Measurements from ENCODE around the gene CD81.

The CD81 gene

DNA sequence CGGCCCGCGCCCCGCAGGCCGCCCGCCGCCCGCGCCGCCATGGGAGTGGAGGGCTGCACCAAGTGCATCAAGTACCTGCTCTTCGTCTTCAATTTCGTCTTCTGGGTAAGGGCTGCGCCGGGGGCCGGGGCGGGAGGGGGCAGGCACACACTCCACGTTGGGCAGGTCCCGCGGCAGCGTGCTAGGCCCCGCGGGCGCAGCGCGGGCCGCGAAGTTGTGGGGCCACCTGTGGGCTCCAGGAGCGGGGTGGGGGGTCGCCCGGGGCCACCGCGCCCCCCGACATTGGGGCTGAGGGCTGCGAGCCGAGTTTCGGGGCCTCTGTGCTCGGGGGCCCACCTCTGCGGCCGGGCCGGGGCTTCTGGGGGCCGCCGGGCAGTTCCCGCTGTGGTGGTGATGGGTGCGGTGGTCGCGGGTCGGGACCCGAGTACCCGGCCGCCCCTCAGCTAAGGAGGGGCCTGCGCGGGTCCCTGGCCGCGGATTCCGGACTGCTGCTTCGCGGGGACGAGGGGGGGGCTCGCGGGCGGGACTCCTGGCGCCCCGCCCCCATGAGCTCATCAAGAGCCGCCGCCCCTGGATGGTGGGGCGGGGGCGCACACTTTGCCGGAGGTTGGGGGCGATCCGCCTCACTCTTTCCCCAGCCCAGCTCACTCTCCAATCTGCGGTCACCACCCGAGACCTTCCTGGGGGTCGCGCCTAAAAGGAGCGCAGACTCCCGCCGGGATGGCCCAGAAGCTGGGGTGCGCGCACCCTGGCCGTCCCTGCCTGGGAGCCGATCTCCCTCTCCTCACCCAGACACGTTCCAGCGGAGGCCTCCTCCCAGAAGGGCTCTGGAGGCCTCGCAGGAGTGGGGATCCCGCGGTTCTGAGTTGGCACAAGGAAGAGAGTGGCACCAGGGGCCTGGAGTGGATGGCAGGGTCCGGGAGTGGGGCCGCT is 667 bp downstream of the CD81 start:
- peak in 3 of 4 experiments; percentile 25 to 33 (median 29) for DNase-seq

GRCh38 chr11:2378527-2379210 is 1.6 kb downstream of the CD81 start:
- no peak for DNase-seq

DNA sequence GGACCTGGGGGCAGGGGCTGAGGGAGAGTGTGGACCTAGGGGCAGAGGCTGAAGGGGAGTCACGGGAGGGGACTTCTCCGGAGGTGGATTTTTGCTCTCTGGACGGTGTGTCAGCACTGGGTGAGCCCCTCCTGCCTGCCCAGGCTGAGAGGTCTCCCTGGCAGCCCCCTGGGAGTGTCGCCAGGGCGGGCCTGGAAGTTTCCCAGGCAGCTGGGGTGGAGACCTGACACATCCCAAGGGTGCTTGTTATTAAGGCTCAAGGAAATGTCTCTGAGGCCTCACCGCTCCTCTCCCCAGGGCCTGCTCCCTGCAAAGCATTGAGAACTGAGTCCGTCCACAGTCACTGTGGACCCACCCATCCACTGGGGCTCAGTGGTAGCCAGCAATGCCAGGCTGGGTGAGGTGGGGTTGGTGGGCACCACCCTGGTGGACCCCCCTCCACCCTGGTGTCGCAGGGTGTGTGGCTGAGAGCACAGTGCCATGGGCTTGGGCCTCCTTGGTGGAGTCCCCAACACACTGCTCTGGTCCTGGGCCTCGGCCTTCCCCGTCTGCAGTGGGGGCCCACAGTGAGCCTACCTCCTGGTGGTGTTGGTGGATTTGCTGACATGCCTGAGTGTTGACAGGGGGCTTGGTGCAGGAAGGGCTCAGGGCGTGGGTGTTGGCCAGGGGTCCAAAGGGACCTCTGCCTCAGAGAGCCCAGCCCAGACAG is 2.5 kb downstream of the CD81 start:
- DNase-seq: no peak

DNA sequence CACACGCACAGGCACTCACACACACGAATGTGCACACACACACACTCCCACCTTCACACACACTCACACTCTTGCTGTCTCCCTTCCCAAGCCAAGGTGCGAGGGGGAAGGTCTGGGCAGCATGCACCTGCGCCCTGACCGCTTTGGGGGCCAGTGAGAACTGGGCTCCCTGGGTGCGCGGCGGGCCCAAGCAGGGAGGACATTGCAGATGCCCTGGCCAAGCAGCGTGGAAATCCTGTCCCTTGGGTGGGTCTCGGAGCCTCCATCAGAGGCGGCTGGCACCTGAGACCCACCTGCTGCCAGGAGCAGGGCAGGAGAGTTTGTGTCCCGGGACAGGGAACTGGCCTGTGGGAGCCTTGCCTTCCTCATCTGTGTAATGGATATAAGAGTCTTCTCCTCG is 3.3 kb downstream of the CD81 start:
- DNase-seq: no peak

GRCh38 chr11:2380807-2381350 is 3.8 kb downstream of the CD81 start:
- no peak for DNase-seq

- DNase-seq: no peak
These were observed 4.5 kb downstream of the CD81 start for GRCh38 chr11:2381494-2382128.

DNA sequence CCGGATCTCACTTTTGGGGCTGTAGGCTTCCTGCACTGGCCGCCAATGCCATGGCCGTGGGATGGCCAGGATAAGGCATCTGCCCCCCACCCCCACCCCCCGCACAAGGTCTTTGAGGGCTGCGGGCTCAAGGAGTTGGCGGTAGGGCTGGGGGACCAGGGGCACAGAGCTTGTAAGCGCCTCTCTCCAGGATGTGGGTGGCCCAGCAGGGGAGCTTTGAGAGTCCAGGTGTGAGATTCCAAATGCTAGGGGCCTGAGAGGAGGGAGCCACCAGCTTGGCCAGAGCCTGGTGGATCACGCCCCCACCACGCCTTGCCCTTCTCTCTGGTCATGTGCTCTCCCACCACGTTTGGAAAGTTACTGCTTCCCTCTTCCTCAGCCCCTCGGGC is 5.0 kb downstream of the CD81 start:
- no peak for DNase-seq

DNA sequence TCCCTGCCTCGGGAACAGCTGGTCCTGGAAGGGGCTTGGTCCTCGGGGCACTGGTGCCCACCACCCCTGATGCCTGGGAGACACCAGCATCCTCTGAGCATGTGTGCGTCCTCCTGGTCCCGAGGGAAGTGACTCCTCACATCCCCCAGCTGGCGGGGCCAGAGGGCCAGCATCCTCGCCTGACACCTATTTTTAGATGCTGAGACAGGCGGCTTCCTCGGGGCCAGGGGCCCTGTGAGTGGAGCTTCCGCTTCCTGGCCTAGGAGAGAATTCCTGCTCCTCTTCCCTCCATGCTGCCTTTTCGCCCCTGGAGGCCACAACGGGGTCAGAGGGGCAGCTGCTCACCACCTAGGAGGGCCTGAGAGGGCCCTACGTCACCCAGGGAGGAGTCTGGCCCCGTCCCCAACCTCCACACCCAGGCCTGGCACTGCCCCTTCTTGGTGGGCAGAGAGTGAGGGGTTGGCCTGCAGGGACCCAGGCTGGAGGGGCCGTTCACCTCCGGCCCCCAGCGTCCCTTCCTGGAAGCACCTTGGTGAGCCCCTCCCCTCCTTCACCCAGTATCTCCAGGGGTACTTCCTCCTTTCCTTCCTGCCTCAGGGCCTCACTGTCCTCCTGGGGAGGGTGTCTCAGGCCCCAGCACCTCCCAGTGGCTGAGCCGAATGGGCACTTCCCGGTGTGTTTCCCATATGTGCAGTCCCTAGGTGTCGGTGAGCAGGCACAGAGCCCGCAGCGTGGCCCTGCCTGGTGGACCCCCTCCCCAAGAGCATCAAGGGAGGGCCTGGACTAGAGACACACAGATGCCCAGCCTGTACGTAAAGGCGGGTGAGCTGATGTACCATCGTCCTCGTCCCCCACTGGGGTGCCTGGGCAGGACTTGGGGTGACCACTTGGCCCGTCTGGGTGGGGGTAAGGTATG is 6.1 kb downstream of the CD81 start:
- DNase-seq: no peak

DNA sequence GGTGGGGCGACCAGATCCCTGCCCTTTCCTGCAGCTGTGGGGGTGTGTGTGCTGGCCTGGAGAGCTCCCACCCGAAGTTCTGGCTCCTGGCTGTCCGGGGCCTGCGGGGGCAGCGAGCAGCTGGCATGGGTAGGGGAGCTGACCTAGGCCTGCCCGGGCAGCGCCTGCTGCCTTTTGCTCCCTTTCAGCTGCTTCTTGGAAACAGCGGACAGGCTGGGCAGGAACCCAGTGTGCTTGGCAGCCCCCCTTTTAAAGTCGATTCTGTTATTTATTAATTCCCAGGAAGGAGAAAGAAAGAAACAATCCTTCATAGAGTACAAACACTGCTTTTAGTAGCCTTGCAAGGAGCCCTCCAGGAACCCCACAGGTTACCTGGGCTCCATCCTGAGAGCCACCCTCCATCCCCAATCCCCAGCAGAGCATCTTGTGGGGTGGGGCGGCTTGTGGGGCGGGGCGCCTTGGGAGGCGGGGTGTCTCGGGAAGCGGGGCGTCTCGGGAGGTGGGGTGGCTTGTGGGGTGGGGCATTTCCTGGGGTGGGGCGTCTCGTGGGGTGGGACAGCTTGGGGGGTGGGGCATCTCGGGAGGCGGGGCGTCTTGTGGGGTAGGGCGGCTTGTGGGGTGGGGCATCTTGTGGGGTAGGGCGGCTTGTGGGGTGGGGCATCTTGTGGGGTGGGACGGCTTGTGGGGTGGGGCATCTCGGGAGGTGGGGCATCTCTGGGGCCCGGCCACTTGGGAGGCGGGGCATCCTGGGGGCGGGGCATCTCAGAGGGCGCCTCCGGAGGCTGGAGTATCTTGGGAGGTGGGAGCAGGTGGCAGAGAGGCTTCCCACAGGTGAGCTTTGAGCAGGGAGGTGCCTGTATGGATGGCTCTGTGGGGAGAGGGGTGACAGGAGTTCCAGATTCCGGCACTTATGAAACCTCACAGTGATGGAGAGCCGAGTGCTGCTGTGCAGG is 7.0 kb downstream of the CD81 start:
- DNase-seq: no peak

DNA sequence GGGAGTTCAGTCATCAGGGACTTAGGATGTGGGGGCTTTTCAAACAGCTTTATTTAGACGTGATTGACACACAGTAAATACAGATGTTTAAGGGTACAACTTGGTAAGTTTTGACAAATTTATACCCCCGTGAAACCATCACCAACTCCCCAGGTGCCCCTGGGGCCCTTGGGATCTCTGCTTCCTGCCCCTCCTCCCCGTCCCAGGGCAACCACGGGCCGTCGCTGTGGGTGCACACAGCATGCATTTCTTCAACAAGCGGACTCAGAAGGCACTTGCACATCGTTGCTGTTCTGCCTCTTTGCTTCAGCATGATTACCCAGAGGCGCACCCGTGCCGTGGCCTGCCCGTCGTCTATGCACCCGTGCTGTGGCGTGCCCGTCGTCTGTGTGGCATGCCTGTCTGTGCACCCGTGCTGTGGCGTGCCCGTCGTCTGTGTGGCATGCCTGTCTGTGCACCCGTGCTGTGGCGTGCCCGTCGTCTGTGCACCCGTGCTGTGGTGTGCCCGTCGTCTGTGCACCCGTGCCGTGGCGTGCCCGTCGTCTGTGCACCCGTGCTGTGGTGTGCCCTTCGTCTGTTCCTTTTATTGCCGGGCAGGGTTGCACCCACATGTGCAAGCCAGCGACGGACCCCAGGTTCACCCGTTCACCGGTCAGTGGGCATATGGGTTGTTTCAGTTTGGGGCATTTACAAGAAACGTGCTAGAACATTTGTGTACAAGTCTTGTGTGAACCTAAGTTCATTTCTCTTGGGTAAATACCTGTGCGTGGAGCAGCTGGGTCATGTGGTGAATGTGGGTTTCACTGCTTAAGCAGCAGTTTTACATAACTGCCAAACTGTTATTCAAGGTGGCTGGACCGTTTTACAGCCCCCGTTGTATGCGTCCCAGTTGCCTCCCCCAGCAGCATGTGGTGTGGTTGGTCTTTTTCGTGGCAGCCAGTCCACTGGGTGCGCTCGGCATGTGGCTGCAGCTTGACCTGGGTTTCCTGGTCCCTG is 8.3 kb downstream of the CD81 start:
- DNase-seq: no peak

DNA sequence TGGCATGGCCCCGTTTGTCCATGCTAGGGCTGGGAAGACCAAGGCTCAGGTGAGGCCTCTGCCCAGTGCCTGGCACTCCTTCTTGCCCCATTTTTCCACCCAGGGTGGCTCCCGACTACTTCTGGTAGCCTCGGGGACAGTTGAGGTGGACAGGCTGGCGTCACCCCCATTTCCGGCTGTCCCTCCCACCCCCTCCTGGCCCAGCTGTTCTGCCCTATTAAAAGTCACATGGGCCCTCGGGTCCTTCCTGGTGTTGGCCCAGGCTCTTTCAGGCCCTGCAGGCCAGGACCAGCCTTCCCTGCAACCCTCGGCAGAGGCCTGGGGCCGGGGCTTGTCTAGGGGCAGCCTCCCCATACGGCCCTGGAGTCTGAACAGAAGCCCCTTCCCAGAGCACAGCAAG is 9.5 kb downstream of the CD81 start:
- no peak for DNase-seq

DNA sequence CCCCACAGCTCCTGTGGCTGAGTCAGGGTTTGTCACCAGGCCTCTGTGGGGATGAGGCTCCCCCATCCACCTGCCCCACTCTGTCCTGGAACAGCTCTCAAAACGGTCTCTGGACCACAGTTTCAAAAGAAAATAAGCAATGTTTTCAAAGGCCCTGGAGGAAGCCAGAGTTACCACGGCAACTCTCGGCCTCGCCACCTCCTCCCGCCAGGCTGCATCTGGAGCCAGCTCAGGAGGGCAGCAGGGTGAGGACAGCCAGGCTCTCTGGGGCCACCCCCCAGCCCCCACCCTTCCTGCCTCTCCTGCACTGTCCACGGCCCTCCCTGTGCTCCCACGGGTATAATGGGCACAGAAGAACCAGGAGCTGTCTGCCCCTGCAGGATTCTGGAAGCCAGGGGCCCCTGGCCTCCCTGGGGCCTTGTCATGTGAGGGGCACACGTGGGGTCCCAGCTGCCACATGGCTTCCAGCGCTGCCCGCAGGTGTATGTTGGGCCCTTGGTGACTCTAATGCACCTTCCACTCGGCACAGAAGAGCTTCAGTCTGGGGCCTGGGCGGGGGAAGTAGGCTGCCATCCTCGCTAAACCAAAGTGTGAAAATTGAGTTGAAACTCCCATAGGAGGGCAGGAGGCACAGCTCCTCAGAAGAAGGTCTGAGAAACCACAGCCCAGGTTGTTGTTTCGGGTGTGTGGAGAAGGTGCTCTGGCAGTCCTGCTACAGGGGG is 10.3 kb downstream of the CD81 start:
- no peak for DNase-seq

- no peak for DNase-seq
These were observed 11.6 kb downstream of the CD81 start for GRCh38 chr11:2388431-2389376.

GRCh38 chr11:2389377-2390026 is 12.4 kb downstream of the CD81 start:
- no peak for DNase-seq

DNA sequence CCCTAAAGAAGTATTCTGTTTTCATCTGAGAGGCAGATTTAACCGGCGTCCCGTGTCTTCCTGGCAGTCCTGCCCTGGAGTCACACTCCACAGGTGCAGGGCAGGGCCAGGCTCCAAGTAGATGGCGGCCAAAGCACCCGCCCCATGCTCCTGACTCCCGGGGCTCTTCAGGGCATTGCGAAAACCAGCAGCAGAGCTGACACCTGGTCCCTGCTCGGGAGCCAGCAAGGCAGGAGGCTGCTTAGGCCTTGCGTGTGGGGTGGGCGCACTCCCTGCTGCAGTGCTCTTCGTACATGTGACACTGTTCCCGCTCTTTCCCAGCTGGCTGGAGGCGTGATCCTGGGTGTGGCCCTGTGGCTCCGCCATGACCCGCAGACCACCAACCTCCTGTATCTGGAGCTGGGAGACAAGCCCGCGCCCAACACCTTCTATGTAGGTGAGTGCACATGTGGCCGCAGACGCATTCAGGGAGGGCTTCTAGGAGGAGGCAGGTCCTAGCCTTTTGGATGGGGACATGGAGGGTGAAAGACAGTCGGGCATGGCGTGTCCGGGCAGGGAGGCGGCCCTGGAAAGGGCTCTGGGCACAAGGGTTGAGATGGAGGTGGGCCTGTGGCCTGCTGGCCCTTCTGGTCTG is 13.1 kb downstream of the CD81 start:
- no peak for DNase-seq

GRCh38 chr11:2390725-2391151 is 13.6 kb downstream of the CD81 start:
- DNase-seq: no peak

All from activated CD4-positive, CD25-positive, alpha-beta regulatory T cell (primary cell).